GM20000 (cell line): Measurements from ENCODE around the gene CWF19L1.
A peak's percentile ranks its signal among the peaks of the same experiment; 100 is the strongest.

Experiments used
- DNase-seq: peaks from one replicate; pipeline ENCODE4 v3.0.0; 2012; ENCODE audit warnings: low spot score
- CTCF ChIP-seq: IDR thresholded peaks from 2 replicates; pipeline ENCODE4 v1.5.1; 2012; ENCODE audit warnings: mild to moderate bottlenecking, control low read depth; ENCODE audit errors: extremely low read depth, missing control alignments

CWF19L1 gene

GRCh38 chr10:100245484-100246220 is 21.8 kb downstream of the CWF19L1 start:
- no peak for DNase-seq
- TF ChIP-seq CTCF, result no peak

- DNase-seq, result no peak
- no peak for TF ChIP-seq CTCF
Observed at GRCh38 chr10:100239851-100240250, 27.6 kb downstream of the CWF19L1 start.

GRCh38 chr10:100238429-100238828 is 29.0 kb downstream of the CWF19L1 start:
- TF ChIP-seq CTCF, result no peak
- peak; percentile 29 for DNase-seq

GRCh38 chr10:100232101-100232500 is 35.3 kb downstream of the CWF19L1 start:
- DNase-seq, result no peak

GRCh38 chr10:100229819-100230422 is 37.5 kb downstream of the CWF19L1 start:
- DNase-seq, result no peak
- TF ChIP-seq CTCF, result no peak

More at GRCh38 chr10:100232101-100232500, 35.3 kb downstream of the CWF19L1 start:
- TF ChIP-seq CTCF, result no peak

- TF ChIP-seq CTCF, result no peak
Observed at GRCh38 chr10:100223879-100224278, 43.6 kb downstream of the CWF19L1 start.

GRCh38 chr10:100222529-100222928 is 44.9 kb downstream of the CWF19L1 start:
- no peak for TF ChIP-seq CTCF
- DNase-seq, result no peak

More at GRCh38 chr10:100223879-100224278, 43.6 kb downstream of the CWF19L1 start:
- no peak for DNase-seq
